Measurements from ENCODE around the gene MED29. TPM values are rescaled to one million over a fixed set of nuclear protein-coding genes. Genes with fewer than 3 reads are reported as not detected.

MED29 gene
- total and polyA plus RNA-seq, 8 donors, result 6.4 to 91.0 (median 21.3) TPM

- Histone ChIP-seq H3K27ac (peak overlapping the region in 4 of 5 donors; percentile 75 to 87 (median 83)), H3K36me3 (peaks cover 7 to 40% (median 34%) of the 10 kb centered on the region in 4 donors), H3K4me3 (no peak overlapping the region), H3K9me3 (no peaks in the 10 kb centered on the region), H3K4me1 (peaks cover 21 to 47% (median 29%) of the 10 kb centered on the region in 4 donors), H3K27me3 (no peaks in the 10 kb centered on the region)
- DNase-seq, result no peak
- intact Hi-C loops (cut with DNase I; ENCODE audit: low total_unique reads), result no loop called here
- WGBS, 5 donors, result 90 to 96% (median 93%) methylated on average over 11 of the region's 11 CpGs
- TF ChIP-seq CTCF (IDR thresholded peaks at IDR 0.05) (no peak), POLR2A (IDR thresholded peaks at IDR 0.05) (no peak), EP300 (IDR thresholded peaks at IDR 0.05) (no peak), POLR2AphosphoS5 (IDR thresholded peaks at IDR 0.05) (no peak)
These were observed 36.5 kb downstream of the MED29 start for GRCh38 chr19:39427707-39428106.

- Histone ChIP-seq H3K4me1 (peaks cover 21 to 55% (median 34%) of the 10 kb centered on the region in 4 donors), H3K9me3 (no peaks in the 10 kb centered on the region), H3K27ac (peak overlapping the region; percentile 39 to 87 (median 82)), H3K4me3 (no peak overlapping the region), H3K27me3 (no peaks in the 10 kb centered on the region), H3K36me3 (peaks cover 15 to 40% (median 34%) of the 10 kb centered on the region in 4 donors)
- WGBS, 5 donors, result 22 to 27% (median 23%) methylated on average over 18 to 23 of the region's 23 CpGs
- peak; percentile 52 to 92 for DNase-seq
- TF ChIP-seq EP300 (IDR thresholded peaks at IDR 0.05) (no peak), POLR2AphosphoS5 (IDR thresholded peaks at IDR 0.05) (peak in 2 of 3 donors; percentile 30 to 74)
- intact Hi-C loops (cut with DNase I; ENCODE audit: low total_unique reads), result no loop called here
These were observed 37.3 kb downstream of the MED29 start for GRCh38 chr19:39428283-39429112.

- peaks cover 39 to 73% (median 52%) of the 10 kb centered on the region in 4 donors for H3K4me1 ChIP-seq
- no peak overlapping the region for H3K4me3 ChIP-seq
- H3K27ac ChIP-seq, result peak overlapping the region; percentile 72 to 94 (median 76)
- TF ChIP-seq POLR2A (IDR thresholded peaks at IDR 0.05) (no peak), POLR2AphosphoS5 (IDR thresholded peaks at IDR 0.05) (peak in 2 of 3 donors; percentile 58 to 86), EP300 (IDR thresholded peaks at IDR 0.05) (no peak), CTCF (IDR thresholded peaks at IDR 0.05) (no peak)
- no peaks in the 10 kb centered on the region for H3K9me3 ChIP-seq
- WGBS, 5 donors, result 46 to 54% (median 50%) methylated on average over 25 of the region's 25 CpGs
- no peaks in the 10 kb centered on the region for H3K27me3 ChIP-seq
- DNase-seq, result peak in 1 of 2 donors; percentile 80
- intact Hi-C loops (cut with DNase I; ENCODE audit: low total_unique reads), result no loop called here
- peaks cover 30 to 32% (median 30%) of the 10 kb centered on the region in 4 donors for H3K36me3 ChIP-seq
These were observed 39.8 kb downstream of the MED29 start for GRCh38 chr19:39430675-39431593.

- WGBS, 5 donors, result 90 to 99% (median 97%) methylated on average over 8 of the region's 8 CpGs
These were observed 41.5 kb downstream of the MED29 start for GRCh38 chr19:39432677-39433025.

More at GRCh38 chr19:39432677-39433025, 41.5 kb downstream of the MED29 start:
- H3K27ac ChIP-seq, result peak overlapping the region in 1 of 5 donors; percentile 91
- DNase-seq, result no peak
- H3K4me3 ChIP-seq, result no peak overlapping the region
- no peaks in the 10 kb centered on the region for H3K27me3 ChIP-seq
- peaks cover 30 to 32% (median 30%) of the 10 kb centered on the region in 4 donors for H3K36me3 ChIP-seq
- H3K9me3 ChIP-seq, result no peaks in the 10 kb centered on the region
- intact Hi-C loops (cut with DNase I; ENCODE audit: low total_unique reads), result no loop called here
- peaks cover 46 to 80% (median 58%) of the 10 kb centered on the region in 4 donors for H3K4me1 ChIP-seq
- TF ChIP-seq CTCF (IDR thresholded peaks at IDR 0.05) (no peak), POLR2A (IDR thresholded peaks at IDR 0.05) (no peak), POLR2AphosphoS5 (IDR thresholded peaks at IDR 0.05) (no peak), EP300 (IDR thresholded peaks at IDR 0.05) (no peak)

Measured in stomach (tissue), 9 donors.